Keratinocyte (primary cell): Measurements from ENCODE around the gene BRSK2. TPM values are rescaled to one million over a fixed set of nuclear protein-coding genes. Genes with fewer than 3 reads are reported as not detected.
"Not testable (repeated sequence)": the region's sequence is repeated elsewhere in the genome, so short reads cannot be mapped to it uniquely, and the experiment has no call there.

Experiments used
- DNase-seq: peaks from one replicate; pipeline ENCODE4 v3.0.0-alpha.2; 2011; ENCODE audit warnings: low read depth, missing footprints, low spot score
- FAIRE-seq: peaks from 2 replicates; lab custom pipeline; 2011; peaks lifted over from hg19 to GRCh38; lab: Jason Lieb, UNC
- H2AFZ ChIP-seq: 2 replicates; pipeline ENCODE4 v1.6.0; 2012; ENCODE audit warnings: low read length, control low read depth, inconsistent platforms; ENCODE audit not compliant: control insufficient read depth
- H3K27ac ChIP-seq: 2 replicates; pipeline ENCODE4 v1.5.1; 2011; ENCODE audit warnings: low read length; ENCODE audit not compliant: control insufficient read depth, insufficient read depth
- H3K27me3 ChIP-seq: 3 replicates; pipeline ENCODE4 v1.6.0; 2011; ENCODE audit warnings: low read length; ENCODE audit not compliant: control insufficient read depth, insufficient read depth; ENCODE audit errors: extremely low read depth
- H3K36me3 ChIP-seq, 2 experiments: 2 replicates in 1 of 2; 3 replicates in 1 of 2; pipeline ENCODE4 v1.5.1; 2011; ENCODE audit warnings: low read length in 2 of 2, mild to moderate bottlenecking in 1 of 2; ENCODE audit not compliant: control insufficient read depth in 2 of 2, insufficient read depth in 2 of 2; ENCODE audit errors: extremely low read depth in 1 of 2
- H3K4me1 ChIP-seq: 3 replicates; pipeline ENCODE4 v1.5.1; 2011; ENCODE audit warnings: low read length; ENCODE audit not compliant: control insufficient read depth, insufficient read depth; ENCODE audit errors: extremely low read depth
- H3K4me2 ChIP-seq: 3 replicates; pipeline ENCODE4 v1.6.0; 2011; ENCODE audit warnings: low read depth, low read length; ENCODE audit not compliant: control insufficient read depth, insufficient read depth; ENCODE audit errors: extremely low read depth
- H3K4me3 ChIP-seq, 3 experiments: fragments of 200-600 bp in 1 of 3; sonication (generic) in 1 of 3; 2 replicates in 2 of 3; 3 replicates in 1 of 3; pipeline ENCODE4 v1.5.1; 2011 to 2016; ENCODE audit warnings: low read length in 3 of 3, mild to moderate bottlenecking in 3 of 3, control low read depth in 2 of 3, inconsistent platforms in 1 of 3, low read depth in 1 of 3, mixed read lengths in 1 of 3, mixed run types in 1 of 3, moderate library complexity in 1 of 3; ENCODE audit not compliant: control insufficient read depth in 2 of 3, insufficient read depth in 2 of 3; ENCODE audit errors: extremely low read depth in 1 of 3
- H3K79me2 ChIP-seq: 2 replicates; pipeline ENCODE4 v1.6.0; 2012; ENCODE audit warnings: low read length; ENCODE audit not compliant: control insufficient read depth, insufficient read depth
- H3K9ac ChIP-seq: 3 replicates; pipeline ENCODE4 v1.6.0; 2011; ENCODE audit warnings: low read length; ENCODE audit not compliant: control insufficient read depth, insufficient read depth; ENCODE audit errors: extremely low read depth
- H3K9me1 ChIP-seq: 3 replicates; pipeline ENCODE4 v1.6.0; 2011; ENCODE audit warnings: low read length; ENCODE audit not compliant: control insufficient read depth, insufficient read depth; ENCODE audit errors: extremely low read depth
- H3K9me3 ChIP-seq: 2 replicates; pipeline ENCODE4 v1.5.1; 2012; ENCODE audit warnings: low read depth, low read length; ENCODE audit not compliant: control insufficient read depth
- H4K20me1 ChIP-seq: 3 replicates; pipeline ENCODE4 v1.6.0; 2011; ENCODE audit warnings: low read length; ENCODE audit not compliant: control insufficient read depth, insufficient read depth; ENCODE audit errors: extremely low read depth
- CTCF ChIP-seq, 3 experiments: IDR thresholded peaks in 1 of 3; conservative IDR thresholded peaks in 1 of 3; optimal IDR thresholded peaks in 1 of 3; 2 replicates in 2 of 3; 3 replicates in 1 of 3; pipeline versions ENCODE3 to v1.5.1; 2011; ENCODE audit warnings: low read length in 3 of 3, mild to moderate bottlenecking in 3 of 3, moderate library complexity in 2 of 3, control low read depth in 1 of 3, inconsistent platforms in 1 of 3; ENCODE audit not compliant: insufficient read depth in 2 of 3; ENCODE audit errors: extremely low read depth in 1 of 3
- EZH2 ChIP-seq: IDR thresholded peaks from one replicate; pipeline ENCODE4 v1.6.1; 2012; ENCODE audit warnings: inconsistent platforms, mild to moderate bottlenecking, low read length, moderate library complexity
- dilution Hi-C: fragments of 300-500 bp; cut with MboI; formaldehyde crosslinking; loops from one replicate; pipeline ENCODE4 v1.7.0; 2020; ENCODE audit warnings: low sequenced_read_pairs; ENCODE audit not compliant: extremely low pct_ligation_motif_present
- polyA plus RNA-seq, 5 experiments: library from polyadenylated mRNA; depleted of rRNA in 3 of 5; stranded (reverse) in 3 of 5; stranded (forward) in 1 of 5; unstranded in 1 of 5; fragments of >200 nt; gene quantifications; 1 replicate in 1 of 5; 2 replicates in 3 of 5; 3 replicates in 1 of 5; pipeline versions ENCODE4 v1.2.1 to v1.2.3, GENCODE V29; 2011 to 2012; ENCODE audit warnings: missing spikeins in 2 of 5, low read depth in 1 of 5, low replicate concordance in 1 of 5

The BRSK2 gene
- polyA plus RNA-seq, 1 donor (not counting 4 experiments of a cell fraction or from before 2014, with no cell fraction given) = 0.09 TPM

GRCh38 chr11:1358286-1358685 lies 31.4 kb upstream of the BRSK2 start:
- no peak overlapping the region for H2AFZ ChIP-seq

GRCh38 chr11:1358931-1359330 lies 30.8 kb upstream of the BRSK2 start:
- H3K79me2 ChIP-seq, H3K27me3 ChIP-seq, H3K36me3 ChIP-seq, H3K4me3 ChIP-seq, FAIRE-seq, H3K9me1 ChIP-seq, H2AFZ ChIP-seq, H3K9me3 ChIP-seq, H3K4me2 ChIP-seq, H4K20me1 ChIP-seq, DNase-seq, H3K27ac ChIP-seq, H3K4me1 ChIP-seq, dilution Hi-C loops, H3K9ac ChIP-seq: not testable (repeated sequence)

More at GRCh38 chr11:1358286-1358685, 31.4 kb upstream of the BRSK2 start:
- no peak overlapping the region for H3K4me3 ChIP-seq
- TF ChIP-seq CTCF (optimal IDR thresholded peaks at IDR 0.05 in 1 of 3, IDR thresholded peaks at IDR 0.05 in 1 of 3, conservative IDR thresholded peaks at IDR 0.05 in 1 of 3; ENCODE audit: extremely low read depth in 1 of 3, insufficient read depth in 2 of 3, low read length in 3 of 3) = no peak
- no peaks in the 10 kb centered on the region for H4K20me1 ChIP-seq
- no peak overlapping the region for H3K4me2 ChIP-seq
- no peak for DNase-seq
- no peaks in the 10 kb centered on the region for H3K9me3 ChIP-seq
- H3K27ac ChIP-seq = no peak overlapping the region
- no peaks in the 10 kb centered on the region for H3K36me3 ChIP-seq
- dilution Hi-C loops = no loop called here
- H3K9ac ChIP-seq = no peak overlapping the region
- H3K79me2 ChIP-seq = no peaks in the 10 kb centered on the region
- no peaks in the 10 kb centered on the region for H3K4me1 ChIP-seq
- no peaks in the 10 kb centered on the region for H3K9me1 ChIP-seq
- H3K27me3 ChIP-seq = peaks cover 9% of the 10 kb centered on the region
- FAIRE-seq = no peak

GRCh38 chr11:1359556-1359955 lies 30.2 kb upstream of the BRSK2 start:
- FAIRE-seq = no peak
- no peak for TF ChIP-seq CTCF (optimal IDR thresholded peaks at IDR 0.05 in 1 of 3, IDR thresholded peaks at IDR 0.05 in 1 of 3, conservative IDR thresholded peaks at IDR 0.05 in 1 of 3; ENCODE audit: extremely low read depth in 1 of 3, insufficient read depth in 2 of 3, low read length in 3 of 3)
- no peak for TF ChIP-seq EZH2
- H3K79me2 ChIP-seq = no peaks in the 10 kb centered on the region
- no peak overlapping the region for H3K27ac ChIP-seq
- H3K36me3 ChIP-seq = no peaks in the 10 kb centered on the region
- no peaks in the 10 kb centered on the region for H3K4me1 ChIP-seq
- peaks cover under 1% of the 10 kb centered on the region for H3K27me3 ChIP-seq
- H3K9ac ChIP-seq = no peak overlapping the region
- H3K9me3 ChIP-seq = peaks cover 4% of the 10 kb centered on the region
- dilution Hi-C loops = no loop called here
- no peak overlapping the region for H3K4me3 ChIP-seq
- H3K9me1 ChIP-seq = no peaks in the 10 kb centered on the region
- DNase-seq = no peak
- H3K4me2 ChIP-seq = no peak overlapping the region
- H4K20me1 ChIP-seq = no peaks in the 10 kb centered on the region
- no peak overlapping the region for H2AFZ ChIP-seq
